Activated CD4-positive, alpha-beta T cell treated with anti-CD3 and anti-CD28 coated beads, Interleukin-2, amount 10 ng/mL, durations not matched to agents 7 days and 5 days (primary cell): ENCODE data around the gene SMURF2. TPM values are rescaled to one million over a fixed set of nuclear protein-coding genes. Genes with fewer than 3 reads are reported as not detected.

Experiments
- CTCF ChIA-PET: fragments of 350-600 bp; sonication (Branson Sonifier 250); formaldehyde crosslinking; loops from one replicate; lab custom pipeline; 2021; ENCODE audit warnings: antibody characterized with exemption; lab: Charles Lee
- POLR2A ChIA-PET: fragments of 350-600 bp; sonication (Branson Sonifier 250); formaldehyde crosslinking; loops from one replicate; lab custom pipeline; 2021; ENCODE audit warnings: antibody characterized with exemption; lab: Charles Lee
- DNase-seq: peaks from one replicate; pipeline ENCODE4 v3.0.0-alpha.2; 2020
- H3K27ac Mint-ChIP-seq: one replicate; pipeline ENCODE4 v1.8.0; 2021; ENCODE audit warnings: mild to moderate bottlenecking, moderate library complexity, mixed read lengths
- H3K27me3 Mint-ChIP-seq: one replicate; pipeline ENCODE4 v1.8.0; 2021; ENCODE audit warnings: mixed read lengths
- H3K36me3 Mint-ChIP-seq: one replicate; pipeline ENCODE4 v1.8.0; 2021; ENCODE audit warnings: low read depth, mixed read lengths
- H3K4me1 Mint-ChIP-seq: one replicate; pipeline ENCODE4 v1.8.0; 2021; ENCODE audit warnings: mixed read lengths
- H3K4me3 Mint-ChIP-seq: one replicate; pipeline ENCODE4 v1.8.0; 2021; ENCODE audit warnings: mild to moderate bottlenecking, moderate library complexity, mixed read lengths
- H3K9me3 Mint-ChIP-seq: one replicate; pipeline ENCODE4 v1.8.0; 2021; ENCODE audit warnings: mixed read lengths
- total RNA-seq, 2 experiments: library from RNA; stranded (reverse); gene quantifications; one replicate each; pipeline ENCODE4 v1.2.3, GENCODE V29; 2021

SMURF2 gene
- total RNA-seq, 2 experiments from 2014 or later: 17.4 to 18.2 TPM

- H3K4me3 Mint-ChIP-seq: no peak overlapping the region
- no peaks in the 10 kb centered on the region for H3K9me3 Mint-ChIP-seq
- POLR2A ChIA-PET: interaction anchor here (0.6 kb wide), 1 partner anchor 34 kb away, joined by 4 read pairs; no protein-coding TSS in a partner anchor
- CTCF ChIA-PET: interaction anchor here (1.5 kb wide), 1 partner anchor 75 kb away, joined by 3 read pairs; no protein-coding TSS in a partner anchor
- no peaks in the 10 kb centered on the region for H3K27me3 Mint-ChIP-seq
- peaks cover 13% of the 10 kb centered on the region for H3K4me1 Mint-ChIP-seq
- DNase-seq: peak; percentile 12
- H3K36me3 Mint-ChIP-seq: peaks cover 15% of the 10 kb centered on the region
- peak overlapping the region; percentile 66 for H3K27ac Mint-ChIP-seq
Measured at GRCh38 chr17:64572682-64573154, 89.4 kb downstream of the SMURF2 start.

GRCh38 chr17:64571746-64572145 is 90.4 kb downstream of the SMURF2 start:
- H3K9me3 Mint-ChIP-seq: no peaks in the 10 kb centered on the region
- H3K4me1 Mint-ChIP-seq: peaks cover 13% of the 10 kb centered on the region
- no peaks in the 10 kb centered on the region for H3K27me3 Mint-ChIP-seq
- H3K27ac Mint-ChIP-seq: no peak overlapping the region
- no peak for DNase-seq
- peaks cover 14% of the 10 kb centered on the region for H3K36me3 Mint-ChIP-seq
- ChIA-PET POLR2A (no interaction called here), CTCF (interaction anchor here (0.6 to 1.5 kb wide), 2 partner anchors 12 to 74 kb away, joined by 3 read pairs; no protein-coding TSS in a partner anchor)
- H3K4me3 Mint-ChIP-seq: no peak overlapping the region

- Mint-ChIP-seq H3K4me3 (no peak overlapping the region), H3K36me3 (peaks cover 26% of the 10 kb centered on the region), H3K27ac (no peak overlapping the region), H3K4me1 (no peaks in the 10 kb centered on the region), H3K9me3 (no peaks in the 10 kb centered on the region), H3K27me3 (no peaks in the 10 kb centered on the region)
- ChIA-PET CTCF (interaction anchor here (0.9 kb wide), 2 partner anchors 13 to 66 kb away, joined by 3 read pairs; no protein-coding TSS in a partner anchor), POLR2A (no interaction called here)
- no peak for DNase-seq
Measured at GRCh38 chr17:64565563-64565962, 96.5 kb downstream of the SMURF2 start.

GRCh38 chr17:64564098-64564497 is 98.0 kb downstream of the SMURF2 start:
- Mint-ChIP-seq H3K27me3 (no peaks in the 10 kb centered on the region), H3K36me3 (peaks cover 28% of the 10 kb centered on the region), H3K9me3 (no peaks in the 10 kb centered on the region), H3K4me1 (no peaks in the 10 kb centered on the region), H3K27ac (no peak overlapping the region), H3K4me3 (no peak overlapping the region)
- DNase-seq: no peak
- ChIA-PET POLR2A (no interaction called here), CTCF (no interaction called here)

- Mint-ChIP-seq H3K4me1 (no peaks in the 10 kb centered on the region), H3K4me3 (no peak overlapping the region), H3K27ac (no peak overlapping the region), H3K9me3 (no peaks in the 10 kb centered on the region), H3K27me3 (no peaks in the 10 kb centered on the region), H3K36me3 (peaks cover 16% of the 10 kb centered on the region)
- POLR2A ChIA-PET: interaction anchor here (0.5 to 0.6 kb wide), 2 partner anchors 20 to 25 kb away, joined by 3 read pairs; no protein-coding TSS in a partner anchor
- DNase-seq: no peak
- CTCF ChIA-PET: interaction anchor here (1.0 kb wide), 1 partner anchor 8 kb away, joined by 3 read pairs; no protein-coding TSS in a partner anchor
Measured at GRCh38 chr17:64555281-64555680, 106.8 kb downstream of the SMURF2 start.

GRCh38 chr17:64554028-64554637 is 108.0 kb downstream of the SMURF2 start:
- Mint-ChIP-seq H3K4me3 (no peak overlapping the region), H3K27me3 (no peaks in the 10 kb centered on the region), H3K9me3 (no peaks in the 10 kb centered on the region), H3K4me1 (no peaks in the 10 kb centered on the region), H3K36me3 (peaks cover 21% of the 10 kb centered on the region), H3K27ac (no peak overlapping the region)
- ChIA-PET POLR2A (no interaction called here), CTCF (interaction anchor here (0.6 to 1.5 kb wide), 2 partner anchors 9 to 22 kb away, joined by 4 read pairs; no protein-coding TSS in a partner anchor)
- DNase-seq: no peak

- CTCF ChIA-PET: interaction anchor here (1.3 kb wide), 1 partner anchor 14 kb away, joined by 3 read pairs; no protein-coding TSS in a partner anchor
- no peak for DNase-seq
- Mint-ChIP-seq H3K27ac (no peak overlapping the region), H3K4me1 (no peaks in the 10 kb centered on the region), H3K27me3 (no peaks in the 10 kb centered on the region), H3K36me3 (peaks cover 19% of the 10 kb centered on the region), H3K4me3 (no peak overlapping the region), H3K9me3 (no peaks in the 10 kb centered on the region)
- POLR2A ChIA-PET: no interaction called here
Measured at GRCh38 chr17:64551461-64551860, 110.6 kb downstream of the SMURF2 start.

- no peaks in the 10 kb centered on the region for H3K27me3 Mint-ChIP-seq
- H3K4me3 Mint-ChIP-seq: no peak overlapping the region
- DNase-seq: no peak
- peaks cover 26% of the 10 kb centered on the region for H3K36me3 Mint-ChIP-seq
- H3K4me1 Mint-ChIP-seq: no peaks in the 10 kb centered on the region
- CTCF ChIA-PET: interaction anchor here (0.6 to 1.7 kb wide), 4 partner anchors 8 to 189 kb away, joined by 3 to 4 read pairs (median 3); no protein-coding TSS in a partner anchor
- H3K9me3 Mint-ChIP-seq: no peaks in the 10 kb centered on the region
- H3K27ac Mint-ChIP-seq: no peak overlapping the region
- POLR2A ChIA-PET: no interaction called here
Measured at GRCh38 chr17:64547319-64547718, 114.8 kb downstream of the SMURF2 start.

- POLR2A ChIA-PET: no interaction called here
- CTCF ChIA-PET: interaction anchor here (0.6 to 1.7 kb wide), 4 partner anchors 8 to 190 kb away, joined by 3 to 4 read pairs (median 3); no protein-coding TSS in a partner anchor
- Mint-ChIP-seq H3K4me3 (no peak overlapping the region), H3K27me3 (no peaks in the 10 kb centered on the region), H3K27ac (no peak overlapping the region), H3K36me3 (peaks cover 24% of the 10 kb centered on the region), H3K9me3 (no peaks in the 10 kb centered on the region), H3K4me1 (no peaks in the 10 kb centered on the region)
- DNase-seq: no peak
Measured at GRCh38 chr17:64546716-64547115, 115.4 kb downstream of the SMURF2 start.

- Mint-ChIP-seq H3K9me3 (no peaks in the 10 kb centered on the region), H3K27me3 (no peaks in the 10 kb centered on the region), H3K36me3 (peaks cover 19% of the 10 kb centered on the region), H3K27ac (no peak overlapping the region), H3K4me3 (no peak overlapping the region), H3K4me1 (no peaks in the 10 kb centered on the region)
- POLR2A ChIA-PET: no interaction called here
- no peak for DNase-seq
- CTCF ChIA-PET: no interaction called here
Measured at GRCh38 chr17:64544742-64545141, 117.4 kb downstream of the SMURF2 start.

- H3K4me1 Mint-ChIP-seq: no peaks in the 10 kb centered on the region
- no peaks in the 10 kb centered on the region for H3K27me3 Mint-ChIP-seq
- DNase-seq: no peak
- POLR2A ChIA-PET: no interaction called here
- CTCF ChIA-PET: interaction anchor here (0.7 to 1.7 kb wide), 3 partner anchors 9 to 49 kb away, joined by 4 to 5 read pairs (median 5); no protein-coding TSS in a partner anchor
- H3K27ac Mint-ChIP-seq: no peak overlapping the region
- peaks cover 32% of the 10 kb centered on the region for H3K36me3 Mint-ChIP-seq
- H3K9me3 Mint-ChIP-seq: no peaks in the 10 kb centered on the region
- no peak overlapping the region for H3K4me3 Mint-ChIP-seq
Measured at GRCh38 chr17:64540118-64540776, 121.9 kb downstream of the SMURF2 start.

- Mint-ChIP-seq H3K36me3 (peaks cover 33% of the 10 kb centered on the region), H3K27me3 (no peaks in the 10 kb centered on the region), H3K9me3 (no peaks in the 10 kb centered on the region), H3K4me1 (no peaks in the 10 kb centered on the region), H3K4me3 (no peak overlapping the region), H3K27ac (peak overlapping the region; percentile 54)
- ChIA-PET POLR2A (no interaction called here), CTCF (interaction anchor here (1.0 to 2.0 kb wide), 3 partner anchors 10 to 47 kb away, joined by 3 to 4 read pairs (median 4); no protein-coding TSS in a partner anchor)
- DNase-seq: no peak
Measured at GRCh38 chr17:64538508-64539130, 123.5 kb downstream of the SMURF2 start.
